Tibial nerve (tissue), 4 donors: ENCODE measurements around the gene UPF1. TPM values are rescaled to one million over a fixed set of nuclear protein-coding genes. Genes with fewer than 3 reads are reported as not detected.

ENCODE experiments used
- DNase-seq, 2 donors: peaks; one replicate each; pipeline ENCODE4 v3.0.0-alpha.2; 2019; ENCODE audit warnings: low spot score in 2 of 2
- H3K27ac ChIP-seq, 4 donors: fragments of 200-600 bp; sonication (generic) in 3 of 4; one replicate each; pipeline ENCODE4 v1.5.1; 2017 to 2019; ENCODE audit warnings: mild to moderate bottlenecking in 1 of 4
- H3K27me3 ChIP-seq, 2 donors: fragments of 200-600 bp; sonication (generic) in 1 of 2; one replicate each; pipeline versions ENCODE4 v1.5.1 to v1.6.0; 2017 to 2019
- H3K36me3 ChIP-seq, 3 donors: fragments of 200-600 bp; sonication (generic); one replicate each; pipeline ENCODE4 v1.5.1; 2018 to 2019
- H3K4me1 ChIP-seq, 4 donors: fragments of 200-600 bp; sonication (generic) in 3 of 4; one replicate each; pipeline ENCODE4 v1.5.1; 2017 to 2019
- H3K4me3 ChIP-seq, 4 donors: fragments of 200-600 bp; sonication (generic) in 3 of 4; one replicate each; pipeline ENCODE4 v1.5.1; 2017 to 2019; ENCODE audit warnings: mild to moderate bottlenecking in 1 of 4, moderate library complexity in 1 of 4
- H3K9me3 ChIP-seq, 4 donors: fragments of 200-600 bp; sonication (generic) in 3 of 4; one replicate each; pipeline ENCODE4 v1.5.1; 2017 to 2019
- CTCF ChIP-seq, 5 experiments: fragments of 200-600 bp in 3 of 5; fragments of 450-650 bp in 2 of 5; sonication (generic) in 3 of 5; IDR thresholded peaks; one replicate each; pipeline ENCODE4 v1.5.1; 2016 to 2019; ENCODE audit warnings: antibody characterized with exemption in 5 of 5, mild to moderate bottlenecking in 3 of 5, moderate library complexity in 2 of 5
- EP300 ChIP-seq, 2 donors: sonication (generic); formaldehyde crosslinking; IDR thresholded peaks; one replicate each; pipeline ENCODE4 v1.6.1; 2017; ENCODE audit warnings: antibody characterized with exemption in 2 of 2, mild to moderate bottlenecking in 1 of 2
- POLR2A ChIP-seq, 2 donors: fragments of 450-650 bp; IDR thresholded peaks; one replicate each; pipeline ENCODE4 v1.6.1; 2017; ENCODE audit warnings: antibody characterized with exemption in 2 of 2, mild to moderate bottlenecking in 2 of 2, moderate library complexity in 2 of 2
- WGBS, 2 donors: methylation state at CpG; one replicate each; pipeline ENCODE4 v1.1.5; 2018; 5-methylcytosine and 5-hydroxymethylcytosine counted together
- total RNA-seq, 4 donors: library from RNA; depleted of rRNA; stranded (reverse); fragments of >200 nt; gene quantifications; one replicate each; pipeline ENCODE4 v1.1.0, GENCODE V29; 2016

Gene UPF1
- total RNA-seq, 4 donors from 2014 or later = 75.6 to 117 (median 87.9) TPM

- Histone ChIP-seq H3K4me3 (peak overlapping the region; percentile 51 to 98 (median 88)), H3K36me3 (peaks cover 0 to 7% (median 0%) of the 10 kb centered on the region in 3 donors), H3K27me3 (no peaks in the 10 kb centered on the region), H3K4me1 (peaks cover 0 to 55% (median 23%) of the 10 kb centered on the region in 4 donors), H3K27ac (peak overlapping the region; percentile 30 to 92 (median 86)), H3K9me3 (peaks cover 0 to under 1% (median 0%) of the 10 kb centered on the region in 4 donors)
- 0 to 1% methylated on average over 14 to 38 of the region's 69 CpGs for WGBS, 2 donors
- no peak for TF ChIP-seq EP300 (IDR thresholded peaks at IDR 0.05)
- no peak for TF ChIP-seq POLR2A (IDR thresholded peaks at IDR 0.05)
- TF ChIP-seq CTCF (IDR thresholded peaks at IDR 0.05) = no peak
- DNase-seq = no peak
Measured at GRCh38 chr19:18832306-18833140, 764 bp downstream of the UPF1 start.

- TF ChIP-seq EP300 (IDR thresholded peaks at IDR 0.05) (no peak), CTCF (IDR thresholded peaks at IDR 0.05) (no peak), POLR2A (IDR thresholded peaks at IDR 0.05) (no peak)
- H3K9me3 ChIP-seq = no peaks in the 10 kb centered on the region
- H3K36me3 ChIP-seq = peaks cover 0 to 7% (median 0%) of the 10 kb centered on the region in 3 donors
- peak overlapping the region; percentile 51 to 98 (median 88) for H3K4me3 ChIP-seq
- DNase-seq = no peak
- WGBS, 2 donors = 1 to 7% methylated on average over 9 of the region's 9 CpGs
- H3K27me3 ChIP-seq = no peaks in the 10 kb centered on the region
- H3K27ac ChIP-seq = peak overlapping the region in 3 of 4 donors; percentile 30 to 92 (median 88)
- peaks cover 0 to 60% (median 23%) of the 10 kb centered on the region in 4 donors for H3K4me1 ChIP-seq
Measured at GRCh38 chr19:18833141-18833476, 1.4 kb downstream of the UPF1 start.

GRCh38 chr19:18833849-18834643, 2.3 kb downstream of the UPF1 start:
- 19 to 20% methylated on average over 18 of the region's 18 CpGs for WGBS, 2 donors
- Histone ChIP-seq H3K9me3 (no peaks in the 10 kb centered on the region), H3K27ac (peak overlapping the region in 2 of 4 donors; percentile 88 to 92), H3K4me3 (peak overlapping the region; percentile 51 to 98 (median 88)), H3K27me3 (no peaks in the 10 kb centered on the region), H3K36me3 (peaks cover 0 to 7% (median 0%) of the 10 kb centered on the region in 3 donors), H3K4me1 (peaks cover 0 to 70% (median 24%) of the 10 kb centered on the region in 4 donors)
- TF ChIP-seq POLR2A (IDR thresholded peaks at IDR 0.05) = no peak
- TF ChIP-seq CTCF (IDR thresholded peaks at IDR 0.05) = no peak
- TF ChIP-seq EP300 (IDR thresholded peaks at IDR 0.05) = no peak
- DNase-seq = no peak

GRCh38 chr19:18834644-18834984, 2.9 kb downstream of the UPF1 start:
- 61 to 75% methylated on average over 4 of the region's 4 CpGs for WGBS, 2 donors
- no peak overlapping the region for H3K27ac ChIP-seq
- H3K4me1 ChIP-seq = peaks cover 0 to 75% (median 29%) of the 10 kb centered on the region in 4 donors
- no peak for TF ChIP-seq EP300 (IDR thresholded peaks at IDR 0.05)
- TF ChIP-seq CTCF (IDR thresholded peaks at IDR 0.05) = no peak
- TF ChIP-seq POLR2A (IDR thresholded peaks at IDR 0.05) = no peak
- no peaks in the 10 kb centered on the region for H3K27me3 ChIP-seq
- no peaks in the 10 kb centered on the region for H3K9me3 ChIP-seq
- peaks cover 0 to 7% (median 0%) of the 10 kb centered on the region in 3 donors for H3K36me3 ChIP-seq
- no peak overlapping the region for H3K4me3 ChIP-seq
- DNase-seq = no peak
